Ovary (tissue), 3 donors: ENCODE measurements around the gene GPC6.

Experiments
- CTCF ChIP-seq, 3 donors: fragments of 450-650 bp in 2 of 3; fragments of 200-600 bp in 1 of 3; IDR thresholded peaks; one replicate each; pipeline versions ENCODE4 v1.5.1 to v1.8.0; 2016 to 2022; ENCODE audit warnings: antibody characterized with exemption in 3 of 3, mild to moderate bottlenecking in 1 of 3
- EP300 ChIP-seq: sonication (generic); formaldehyde crosslinking; IDR thresholded peaks from one replicate; pipeline ENCODE4 v1.6.1; 2017; ENCODE audit warnings: antibody characterized with exemption
- POLR2A ChIP-seq: fragments of 450-650 bp; IDR thresholded peaks from one replicate; pipeline ENCODE4 v1.6.1; 2017; ENCODE audit warnings: antibody characterized with exemption, mild to moderate bottlenecking, moderate library complexity
- donor health status: DM: no; HTN: no; CAD: no.

GRCh38 chr13:93806861-93807260, 580.3 kb downstream of the GPC6 start:
- TF ChIP-seq CTCF (IDR thresholded peaks at IDR 0.05) = no peak
- TF ChIP-seq POLR2A = no peak
- TF ChIP-seq EP300 = no peak
